ENCODE measurements around the gene OBSCN.

The OBSCN gene

DNA sequence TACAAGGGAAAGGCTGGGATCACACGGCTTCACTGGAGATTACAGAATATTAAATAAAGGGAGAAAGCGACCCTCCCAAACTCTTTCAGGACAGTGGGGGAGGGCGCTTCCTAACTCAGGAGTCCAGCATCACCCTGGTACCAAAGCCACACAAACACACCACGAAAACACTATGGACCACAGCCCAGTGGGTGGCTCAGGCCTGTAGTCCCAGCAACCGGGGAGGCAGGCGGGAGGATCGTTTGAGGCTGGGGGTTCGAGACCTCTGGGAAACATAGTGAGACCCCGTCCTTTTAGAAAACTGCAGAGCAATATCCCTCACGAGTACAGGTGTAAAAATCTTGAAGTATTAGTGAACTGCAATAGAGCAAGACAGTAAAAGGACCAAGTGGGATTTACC, 182.8 kb downstream of the OBSCN start:
- Mint-ChIP-seq H3K4me1 (ENCODE audit: low read depth) (peaks cover 4% of the 10 kb centered on the region), H3K4me3 (no peak overlapping the region), H3K36me3 (ENCODE audit: low read depth) (peaks cover 11% of the 10 kb centered on the region), H3K9me3 (no peaks in the 10 kb centered on the region), H3K27me3 (no peaks in the 10 kb centered on the region), H3K27ac (no peak overlapping the region)

DNA sequence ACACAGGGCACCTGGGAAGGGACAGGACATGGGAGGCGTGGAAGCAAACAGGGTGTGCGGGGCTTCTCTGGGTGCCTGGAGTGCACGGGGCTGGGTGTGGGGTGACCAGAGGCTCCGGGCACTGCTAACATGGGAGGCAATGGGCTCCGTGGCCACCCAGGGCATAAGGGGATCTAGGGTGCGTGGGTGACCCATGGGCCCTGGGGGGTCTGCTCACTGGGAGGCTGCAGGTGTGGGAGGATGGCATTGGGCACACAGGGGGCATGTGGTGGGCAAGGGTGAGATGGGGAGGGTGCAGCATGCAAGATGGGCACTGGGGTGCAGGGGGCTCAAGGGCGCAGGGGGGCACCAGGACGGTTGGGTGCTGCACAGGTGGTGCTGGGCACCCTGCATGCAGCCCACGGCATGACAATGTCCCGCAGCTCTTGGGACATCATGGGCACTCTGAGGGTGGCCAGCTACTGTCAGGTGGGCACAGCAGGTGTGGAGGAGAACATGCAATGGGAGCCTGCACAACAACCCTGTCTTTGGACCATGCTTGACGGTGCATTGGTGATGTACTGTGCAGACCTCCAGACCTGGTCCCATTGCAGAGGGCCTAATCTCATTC, 183.7 kb downstream of the OBSCN start:
- Mint-ChIP-seq H3K9me3 (no peaks in the 10 kb centered on the region), H3K27ac (no peak overlapping the region), H3K4me3 (no peak overlapping the region), H3K36me3 (ENCODE audit: low read depth) (peaks cover 18% of the 10 kb centered on the region), H3K27me3 (no peaks in the 10 kb centered on the region), H3K4me1 (ENCODE audit: low read depth) (peaks cover 4% of the 10 kb centered on the region)

DNA sequence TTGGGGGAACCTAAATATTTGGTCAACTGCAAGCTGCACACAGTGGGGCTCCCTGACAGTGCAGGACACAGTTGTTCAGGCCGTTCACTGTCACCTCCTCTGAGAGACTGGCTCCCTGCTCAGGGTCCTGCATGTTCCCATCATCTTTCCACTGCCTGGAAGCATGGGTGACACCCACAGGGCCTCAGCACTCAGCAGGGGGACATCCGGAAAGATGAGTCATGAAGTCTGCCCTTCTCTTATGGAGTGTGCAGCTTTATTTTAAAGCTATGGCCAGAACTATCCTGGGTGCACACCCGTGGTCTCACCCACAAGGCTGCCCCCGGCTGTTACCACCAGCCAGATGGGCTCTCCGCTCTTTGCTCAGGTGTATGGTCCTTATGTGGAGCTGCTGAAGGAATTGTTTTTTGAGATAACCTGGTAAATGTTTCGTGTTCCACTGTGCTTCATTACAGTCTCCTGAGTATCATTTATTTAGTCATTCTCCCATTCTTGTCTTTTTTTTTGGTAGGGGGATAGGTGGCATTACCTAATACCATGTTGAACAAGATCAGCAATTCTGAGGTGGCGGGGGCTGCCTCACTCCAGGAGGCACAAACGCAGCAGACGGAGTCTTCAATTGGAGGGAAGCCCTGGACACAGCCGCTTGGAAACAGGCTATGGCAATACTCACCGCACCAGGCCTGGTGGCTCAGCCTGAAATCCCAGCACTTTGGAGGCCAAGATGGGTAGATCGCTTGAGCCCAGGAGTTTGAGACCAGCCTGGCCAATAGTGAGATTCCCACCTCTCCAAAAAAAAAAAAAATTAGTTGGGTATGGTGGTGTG, 184.5 kb downstream of the OBSCN start:
- H3K4me1 Mint-ChIP-seq (ENCODE audit: low read depth), result peaks cover 4% of the 10 kb centered on the region
- no peaks in the 10 kb centered on the region for H3K9me3 Mint-ChIP-seq
- peaks cover 20% of the 10 kb centered on the region for H3K36me3 Mint-ChIP-seq (ENCODE audit: low read depth)
- H3K27ac Mint-ChIP-seq, result peak overlapping the region; percentile 29
- no peak overlapping the region for H3K4me3 Mint-ChIP-seq
- no peaks in the 10 kb centered on the region for H3K27me3 Mint-ChIP-seq

DNA sequence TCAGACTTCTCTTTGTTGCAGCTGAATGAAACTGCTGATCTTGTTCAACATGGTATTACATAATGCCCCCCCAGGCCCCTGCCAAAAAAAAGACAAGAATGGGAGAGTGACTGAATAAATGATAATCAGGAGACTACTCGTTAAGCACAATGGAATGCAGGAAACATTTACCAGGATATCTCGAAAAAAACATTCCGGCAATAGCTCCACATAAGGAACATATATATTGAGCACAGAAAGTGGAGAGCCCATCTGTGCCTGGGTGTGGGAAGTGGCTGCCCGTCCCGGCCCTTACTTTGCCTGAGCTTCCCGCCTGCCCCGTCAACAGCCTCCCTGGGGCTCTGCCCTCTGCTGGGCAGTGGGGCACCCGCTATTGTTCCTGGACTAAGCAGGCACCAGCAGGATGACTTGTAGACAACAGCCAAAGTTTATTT, 185.4 kb downstream of the OBSCN start:
- Mint-ChIP-seq H3K4me1 (ENCODE audit: low read depth) (peaks cover 8% of the 10 kb centered on the region), H3K27ac (no peak overlapping the region), H3K4me3 (no peak overlapping the region), H3K9me3 (no peaks in the 10 kb centered on the region), H3K36me3 (ENCODE audit: low read depth) (peaks cover 27% of the 10 kb centered on the region), H3K27me3 (no peaks in the 10 kb centered on the region)

DNA sequence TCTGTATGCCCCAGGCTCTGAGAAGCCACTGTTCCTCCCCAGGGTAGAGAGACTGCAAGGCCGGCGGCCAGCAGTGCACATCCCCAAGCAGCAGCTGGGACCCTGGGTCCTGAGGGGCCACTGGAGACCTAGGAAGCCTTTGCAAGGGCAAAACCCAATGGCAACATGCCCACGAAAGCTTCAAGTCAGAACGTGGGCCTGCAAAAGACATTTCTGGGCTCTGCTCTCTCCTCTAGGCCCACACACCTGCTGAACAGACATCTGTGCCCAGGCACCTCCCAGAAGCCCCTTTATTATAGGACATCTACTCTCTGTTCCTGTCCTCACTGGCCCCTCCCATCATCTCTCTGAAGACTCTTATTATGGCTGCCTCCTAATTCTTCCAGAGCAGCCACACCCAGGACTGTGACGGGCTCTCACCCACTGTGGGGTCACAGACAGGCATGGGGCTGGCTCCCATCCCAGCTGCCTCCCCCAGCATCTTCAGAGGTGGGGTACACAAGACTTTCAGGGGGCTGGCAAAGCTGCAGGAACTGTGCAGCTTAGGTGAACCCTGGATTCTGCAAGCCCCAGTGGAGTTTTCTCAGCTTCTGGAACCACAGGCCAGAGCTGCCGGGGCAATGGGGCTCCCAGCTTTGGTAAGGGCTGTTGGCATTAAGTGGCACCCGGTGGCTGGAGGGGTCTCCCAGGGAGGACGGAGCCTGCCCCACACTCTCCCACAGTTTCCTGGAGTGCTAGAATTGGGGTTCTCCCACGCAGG, 186.1 kb downstream of the OBSCN start:
- Mint-ChIP-seq H3K27ac (no peak overlapping the region), H3K36me3 (ENCODE audit: low read depth) (peaks cover 27% of the 10 kb centered on the region), H3K9me3 (no peaks in the 10 kb centered on the region), H3K4me1 (ENCODE audit: low read depth) (peaks cover 8% of the 10 kb centered on the region), H3K27me3 (no peaks in the 10 kb centered on the region), H3K4me3 (no peak overlapping the region)

DNA sequence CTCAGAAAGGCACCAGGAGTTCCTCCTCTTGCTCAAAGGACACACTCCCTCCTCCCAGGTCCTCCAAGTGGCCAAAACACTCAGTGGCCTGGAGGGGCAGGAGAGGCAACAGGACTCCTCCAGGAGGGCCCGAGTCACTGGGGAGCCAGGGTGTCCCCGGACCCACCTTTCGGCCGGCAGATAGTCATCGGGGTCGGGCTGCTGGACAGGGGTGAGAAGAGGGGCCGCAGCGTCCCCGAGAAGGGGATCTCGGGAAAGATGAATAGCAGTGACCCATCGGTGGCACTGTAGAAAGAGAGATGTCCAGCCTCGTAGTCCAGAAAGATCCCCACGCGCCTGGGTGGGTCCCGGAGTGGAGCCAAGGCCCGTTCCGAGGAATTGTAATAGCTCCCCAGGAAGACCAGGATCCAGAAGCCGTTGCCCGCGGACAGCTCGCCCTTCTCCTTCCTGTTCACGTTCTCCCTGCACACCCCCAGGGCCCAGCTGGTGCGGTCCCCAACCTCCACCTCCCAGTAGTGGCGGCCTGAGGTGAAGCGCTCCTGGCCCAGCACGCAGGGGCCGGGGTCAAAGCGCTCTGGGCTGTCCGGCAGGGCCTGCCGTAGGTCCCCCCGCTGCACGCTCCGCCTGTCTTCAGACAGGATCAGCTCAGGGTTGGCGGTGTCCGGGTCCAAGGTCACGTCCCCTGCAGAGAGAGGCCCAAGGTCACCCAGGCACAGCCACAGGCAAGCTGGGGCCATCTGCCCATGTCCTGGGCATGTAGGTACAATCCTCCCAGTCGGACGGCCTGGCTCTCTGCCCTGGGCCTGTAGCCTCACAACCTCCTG, 186.9 kb downstream of the OBSCN start:
- no peaks in the 10 kb centered on the region for H3K9me3 Mint-ChIP-seq
- H3K27me3 Mint-ChIP-seq, result no peaks in the 10 kb centered on the region
- H3K36me3 Mint-ChIP-seq (ENCODE audit: low read depth), result peaks cover 27% of the 10 kb centered on the region
- H3K27ac Mint-ChIP-seq, result no peak overlapping the region
- H3K4me3 Mint-ChIP-seq, result no peak overlapping the region
- H3K4me1 Mint-ChIP-seq (ENCODE audit: low read depth), result peaks cover 8% of the 10 kb centered on the region

DNA sequence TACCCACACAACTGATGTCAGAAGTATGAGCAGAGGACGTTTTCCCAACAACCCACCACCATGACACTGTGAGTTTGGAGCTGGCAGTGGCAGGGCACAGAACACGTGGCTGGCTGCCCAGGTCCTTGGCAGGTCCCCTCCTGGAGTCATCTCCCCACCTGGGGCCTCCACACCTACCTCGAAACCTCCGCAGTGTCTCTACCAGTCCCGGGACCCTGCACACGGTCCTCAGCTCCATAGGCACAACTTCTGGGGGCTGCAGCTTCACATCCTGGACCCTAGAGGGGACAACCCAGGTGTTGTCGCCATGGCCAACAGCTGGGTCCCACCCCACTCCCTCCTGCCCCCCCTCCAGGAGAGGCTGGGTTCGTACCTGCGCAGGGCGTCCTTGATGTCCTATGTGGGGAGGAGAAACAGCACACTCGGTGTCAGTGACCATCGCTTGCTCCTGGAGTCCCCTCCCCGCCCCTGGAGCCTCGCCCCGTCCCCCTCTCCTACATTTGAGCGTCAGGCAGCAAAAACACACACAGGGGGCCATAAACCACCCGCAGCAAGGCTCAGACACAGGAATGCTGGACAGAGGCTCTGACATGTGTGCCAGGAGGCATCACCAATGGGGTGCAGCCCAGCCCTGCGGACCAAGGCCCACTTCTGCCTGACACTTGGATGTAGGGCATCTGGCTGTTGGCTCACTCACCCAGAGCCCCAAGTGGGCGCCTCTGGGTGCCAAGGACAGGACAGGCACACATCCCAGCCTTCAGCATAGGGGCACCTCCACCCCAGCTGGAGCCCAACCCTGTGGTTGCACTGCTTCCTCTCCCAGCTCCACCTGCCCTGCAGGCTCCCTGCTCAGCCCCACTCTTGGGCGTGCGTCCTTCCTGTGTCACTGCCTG, 189.2 kb downstream of the OBSCN start:
- Mint-ChIP-seq H3K4me3 (no peak overlapping the region), H3K4me1 (ENCODE audit: low read depth) (peaks cover 12% of the 10 kb centered on the region), H3K27ac (no peak overlapping the region), H3K27me3 (no peaks in the 10 kb centered on the region), H3K9me3 (no peaks in the 10 kb centered on the region), H3K36me3 (ENCODE audit: low read depth) (peaks cover 37% of the 10 kb centered on the region)

DNA sequence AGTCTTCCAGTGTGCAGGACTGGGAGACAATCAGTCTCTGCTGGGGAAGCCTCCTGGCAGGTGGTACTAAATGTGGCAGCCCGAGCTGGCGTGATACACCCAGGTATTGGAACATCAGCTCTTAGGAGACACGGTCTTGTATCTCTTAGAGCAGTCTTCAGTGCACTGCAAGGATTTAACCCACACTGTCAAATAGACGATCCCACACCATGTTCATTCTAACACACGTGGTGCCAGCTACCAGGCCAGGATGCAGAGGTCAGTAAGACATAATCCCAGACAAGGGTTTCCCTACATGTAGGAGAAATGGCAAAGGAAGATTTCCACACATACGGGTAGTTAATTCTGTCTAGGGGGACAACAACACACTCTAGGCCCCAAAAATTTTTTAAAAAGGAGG, 190.1 kb downstream of the OBSCN start:
- no peak overlapping the region for H3K27ac Mint-ChIP-seq
- H3K4me3 Mint-ChIP-seq, result no peak overlapping the region
- H3K4me1 Mint-ChIP-seq (ENCODE audit: low read depth), result peaks cover 18% of the 10 kb centered on the region
- H3K27me3 Mint-ChIP-seq, result no peaks in the 10 kb centered on the region
- peaks cover 35% of the 10 kb centered on the region for H3K36me3 Mint-ChIP-seq (ENCODE audit: low read depth)
- H3K9me3 Mint-ChIP-seq, result no peaks in the 10 kb centered on the region

DNA sequence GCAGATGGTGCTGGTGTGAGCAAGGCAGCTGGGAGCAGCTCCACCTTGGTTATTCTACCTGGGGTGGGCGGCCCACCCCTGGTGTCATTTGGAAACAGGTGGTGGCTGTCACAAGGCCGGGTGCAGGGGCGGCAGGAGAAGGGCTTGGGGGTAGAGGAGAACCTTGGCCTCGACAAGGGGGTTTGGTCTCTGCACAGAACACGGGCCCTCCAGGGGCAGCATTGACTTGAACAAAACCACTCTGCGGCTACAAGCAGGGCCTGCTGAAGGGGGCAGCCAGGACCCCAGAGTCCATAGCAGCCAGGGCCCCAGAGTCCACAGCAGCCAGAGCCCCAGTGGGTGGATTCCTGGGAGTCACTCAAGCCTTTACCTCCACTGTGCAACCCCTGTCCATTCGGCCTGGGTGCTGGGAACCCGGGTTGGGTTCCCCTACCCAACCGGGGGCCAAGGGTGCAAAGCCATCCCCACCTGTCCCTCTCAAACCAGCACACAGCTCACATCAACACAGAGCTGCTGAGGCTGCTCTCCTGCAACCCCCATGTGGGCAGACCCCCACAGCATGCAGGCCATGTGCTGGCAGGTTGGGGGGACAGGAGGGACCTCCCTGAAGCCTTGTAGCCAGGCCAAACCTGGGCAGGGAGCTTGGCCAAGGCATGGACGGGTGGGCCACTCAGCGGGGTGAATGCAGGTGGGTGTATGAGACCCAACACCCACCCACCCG, 191.1 kb downstream of the OBSCN start:
- Mint-ChIP-seq H3K9me3 (no peaks in the 10 kb centered on the region), H3K36me3 (ENCODE audit: low read depth) (peaks cover 43% of the 10 kb centered on the region), H3K4me3 (no peak overlapping the region), H3K27me3 (no peaks in the 10 kb centered on the region), H3K27ac (no peak overlapping the region), H3K4me1 (ENCODE audit: low read depth) (peaks cover 27% of the 10 kb centered on the region)

DNA sequence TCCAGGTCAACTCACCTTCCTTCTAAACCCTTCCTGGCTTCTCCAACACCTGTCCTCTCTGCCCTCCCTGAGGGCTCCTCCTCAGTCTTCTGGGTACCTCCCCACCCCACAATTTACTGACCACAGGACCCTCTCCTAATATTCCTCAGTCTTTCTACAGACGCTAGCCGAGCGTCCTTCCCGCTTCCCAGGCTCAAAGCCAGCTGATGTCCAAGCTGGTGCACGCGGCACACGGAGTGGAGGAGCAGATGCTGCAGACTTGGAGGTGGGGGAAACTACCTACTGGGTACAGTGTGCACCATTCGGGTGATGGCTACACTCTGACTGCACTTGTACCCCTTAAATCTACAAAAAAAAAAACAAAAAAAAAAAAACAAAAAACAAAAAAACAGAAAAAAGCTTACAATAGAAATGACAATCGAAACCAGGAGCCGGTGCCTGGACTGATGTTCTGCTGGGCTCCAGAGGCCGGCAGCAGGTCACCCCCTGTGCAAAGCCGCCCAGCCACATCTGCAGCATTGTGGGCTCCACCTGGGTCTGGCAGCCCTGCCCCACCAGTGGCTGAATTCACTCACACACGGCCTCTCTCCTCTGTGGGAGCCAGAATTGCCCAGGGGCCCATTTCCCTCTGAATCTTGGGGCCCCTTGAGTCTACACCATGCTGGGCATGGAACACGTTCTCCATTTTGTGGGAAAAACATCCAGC, 191.8 kb downstream of the OBSCN start:
- Mint-ChIP-seq H3K27me3 (no peaks in the 10 kb centered on the region), H3K36me3 (ENCODE audit: low read depth) (peaks cover 51% of the 10 kb centered on the region), H3K9me3 (no peaks in the 10 kb centered on the region), H3K4me3 (no peak overlapping the region), H3K4me1 (ENCODE audit: low read depth) (peaks cover 35% of the 10 kb centered on the region), H3K27ac (no peak overlapping the region)

DNA sequence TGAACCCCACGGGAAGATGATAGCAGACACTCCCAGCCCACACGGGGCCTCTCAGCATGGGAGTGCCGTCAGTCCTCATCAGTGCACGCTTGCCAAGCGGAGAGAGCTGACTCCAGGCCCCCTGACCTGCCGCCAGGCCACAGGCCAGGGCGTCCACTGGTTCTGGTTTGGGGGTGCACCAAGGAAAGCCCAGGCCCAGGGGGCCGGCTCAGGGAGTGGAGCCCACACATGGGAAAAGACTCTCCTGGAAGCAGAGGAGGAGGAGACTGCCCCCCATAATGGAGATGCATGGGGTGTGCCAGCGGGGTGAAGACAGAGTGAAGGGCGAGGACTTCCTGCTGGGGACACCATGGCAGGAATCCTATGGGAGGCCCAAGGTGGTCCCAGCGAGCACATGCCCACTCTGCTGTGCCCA, 192.4 kb downstream of the OBSCN start:
- Mint-ChIP-seq H3K27me3 (no peaks in the 10 kb centered on the region), H3K4me1 (ENCODE audit: low read depth) (peaks cover 40% of the 10 kb centered on the region), H3K27ac (no peak overlapping the region), H3K4me3 (no peak overlapping the region), H3K36me3 (ENCODE audit: low read depth) (peaks cover 56% of the 10 kb centered on the region), H3K9me3 (no peaks in the 10 kb centered on the region)

DNA sequence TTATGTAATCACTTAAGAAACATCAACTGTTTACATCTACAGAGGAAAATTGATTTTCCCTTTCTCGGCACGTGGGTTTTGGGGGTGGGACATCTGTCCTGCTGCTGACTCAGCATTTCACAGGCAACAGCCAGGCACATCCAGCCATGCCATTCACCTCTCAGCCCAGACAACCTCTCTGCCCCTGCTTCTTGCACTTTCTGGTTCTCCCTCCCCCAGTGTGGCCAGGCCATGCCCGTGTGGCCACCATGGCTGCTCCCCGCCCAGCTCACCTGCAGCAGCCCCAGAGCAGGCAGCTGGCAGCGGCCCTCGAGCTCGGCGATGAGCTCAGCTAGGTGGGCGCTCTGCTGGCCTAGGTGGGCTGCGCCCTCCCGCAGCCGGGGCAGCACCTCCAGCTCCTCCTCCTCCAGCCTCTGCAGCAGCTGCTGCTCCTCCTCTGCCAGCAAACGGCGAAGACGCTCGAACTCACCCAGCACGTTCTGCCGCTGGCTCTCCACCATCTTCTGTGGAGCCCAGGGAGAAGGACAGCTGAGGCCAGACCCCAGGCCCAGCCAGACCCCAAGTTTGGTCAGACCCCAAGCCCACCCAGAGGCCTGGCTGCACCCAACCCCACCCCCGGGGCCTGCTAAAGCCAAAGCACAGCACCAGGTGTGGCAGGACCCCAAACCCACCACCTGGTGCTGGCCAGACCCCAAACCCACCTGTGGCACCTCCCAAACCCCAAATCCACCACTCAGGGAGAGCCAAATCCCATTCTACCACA, 193.0 kb downstream of the OBSCN start:
- peaks cover 41% of the 10 kb centered on the region for H3K4me1 Mint-ChIP-seq (ENCODE audit: low read depth)
- no peak overlapping the region for H3K4me3 Mint-ChIP-seq
- no peaks in the 10 kb centered on the region for H3K27me3 Mint-ChIP-seq
- H3K9me3 Mint-ChIP-seq, result no peaks in the 10 kb centered on the region
- peaks cover 51% of the 10 kb centered on the region for H3K36me3 Mint-ChIP-seq (ENCODE audit: low read depth)
- no peak overlapping the region for H3K27ac Mint-ChIP-seq
